ENCODE data around the gene SH3BP5.
A peak's percentile ranks its signal among the peaks of the same experiment; 100 is the strongest.

The SH3BP5 gene

DNA sequence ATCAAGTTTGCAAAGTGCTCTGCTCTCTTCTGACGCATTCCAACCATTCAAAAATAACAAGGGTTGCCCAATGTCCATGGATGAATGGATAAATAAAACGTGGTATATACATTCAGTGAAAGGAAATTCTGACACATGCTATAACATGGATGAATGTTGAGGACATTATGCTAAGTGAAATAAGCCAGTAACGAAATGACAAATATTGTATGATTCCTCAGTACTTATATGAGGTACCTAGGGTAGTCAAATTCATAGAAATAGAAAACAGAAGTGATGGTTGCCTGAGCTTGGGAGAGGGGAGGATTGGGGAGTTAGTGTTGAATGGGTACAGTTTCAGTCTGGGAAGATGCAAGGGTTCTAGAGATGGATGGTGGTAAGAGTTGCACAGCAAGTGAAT, 33.9 kb downstream of the SH3BP5 start:
- DNase-seq (ENCODE audit: low read depth in 2 of 2): no peak

DNA sequence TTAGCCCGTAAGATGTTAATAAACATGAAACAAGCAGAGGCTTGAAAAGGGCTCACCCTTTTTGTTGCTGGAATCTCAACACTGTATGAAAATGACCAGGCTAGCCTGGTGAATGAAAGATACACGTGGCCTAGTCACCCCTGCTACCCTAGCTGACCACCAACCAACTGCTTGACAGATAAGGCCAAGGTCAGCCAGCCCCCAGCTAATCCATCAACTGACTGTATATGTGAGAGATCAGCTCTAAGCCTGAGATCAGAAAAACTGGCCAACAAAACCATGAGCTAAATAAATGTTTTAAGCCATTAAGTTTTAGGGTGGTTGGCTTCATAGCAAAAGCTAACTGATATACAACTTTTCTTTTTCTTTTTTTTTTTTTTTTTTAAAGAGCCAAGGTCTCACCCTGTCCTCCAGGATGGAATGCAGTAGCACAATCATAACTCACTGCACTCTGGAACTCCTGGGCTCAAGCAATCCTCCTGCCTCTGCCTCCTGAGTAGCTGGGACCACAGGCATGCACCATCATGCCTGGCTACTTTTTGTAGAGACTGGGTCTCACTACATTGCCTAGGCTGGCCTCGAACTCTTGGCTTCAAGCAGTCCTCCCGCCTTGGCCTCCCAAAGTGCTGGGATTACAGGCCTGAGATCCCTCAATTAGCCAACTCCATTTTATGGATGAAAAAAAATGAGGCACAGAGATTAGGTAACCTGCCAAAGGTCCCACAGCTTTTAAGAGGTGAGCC, 34.6 kb downstream of the SH3BP5 start:
- no peak for DNase-seq (ENCODE audit: low read depth in 2 of 2)

DNA sequence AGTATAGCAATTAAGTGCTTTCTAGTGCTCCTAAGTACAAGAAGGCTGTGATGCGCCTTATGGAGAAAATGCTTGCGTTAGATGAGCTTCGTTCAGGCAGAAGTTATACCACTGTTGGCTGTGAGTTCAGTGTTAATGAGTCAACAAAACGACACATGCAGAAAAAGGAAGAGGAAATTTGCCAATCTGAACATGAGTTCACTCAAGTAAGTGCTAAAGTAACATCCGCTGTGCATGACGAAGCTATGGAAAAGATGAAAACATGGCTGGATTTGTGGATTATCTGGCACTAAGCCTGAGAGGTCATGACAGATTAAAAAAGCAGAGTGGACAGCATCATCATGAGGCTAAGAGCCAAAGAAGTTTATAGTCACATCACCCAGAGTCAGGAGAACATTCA, 36.9 kb downstream of the SH3BP5 start:
- DNase-seq (ENCODE audit: low read depth in 2 of 2): no peak

DNA sequence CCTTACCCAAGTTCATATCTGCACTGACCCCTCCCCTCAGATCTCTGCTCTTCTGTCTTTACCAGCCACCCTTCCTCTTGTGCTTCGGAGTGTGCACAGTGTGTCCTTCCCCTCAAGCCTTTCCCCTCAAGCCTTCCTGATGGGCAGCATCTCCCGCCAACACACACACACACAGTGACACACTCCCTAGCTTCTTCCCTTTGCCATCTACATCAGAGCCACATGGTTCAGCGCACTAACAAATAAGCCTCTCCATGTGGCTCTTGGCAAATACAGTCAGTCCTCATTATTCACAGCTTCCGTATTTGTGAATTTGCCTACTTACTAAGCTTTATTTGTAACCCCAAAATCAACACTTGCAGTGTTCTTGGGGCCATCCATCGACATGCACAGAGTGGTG, 37.5 kb downstream of the SH3BP5 start:
- no peak for DNase-seq (ENCODE audit: low read depth in 2 of 2)

DNA sequence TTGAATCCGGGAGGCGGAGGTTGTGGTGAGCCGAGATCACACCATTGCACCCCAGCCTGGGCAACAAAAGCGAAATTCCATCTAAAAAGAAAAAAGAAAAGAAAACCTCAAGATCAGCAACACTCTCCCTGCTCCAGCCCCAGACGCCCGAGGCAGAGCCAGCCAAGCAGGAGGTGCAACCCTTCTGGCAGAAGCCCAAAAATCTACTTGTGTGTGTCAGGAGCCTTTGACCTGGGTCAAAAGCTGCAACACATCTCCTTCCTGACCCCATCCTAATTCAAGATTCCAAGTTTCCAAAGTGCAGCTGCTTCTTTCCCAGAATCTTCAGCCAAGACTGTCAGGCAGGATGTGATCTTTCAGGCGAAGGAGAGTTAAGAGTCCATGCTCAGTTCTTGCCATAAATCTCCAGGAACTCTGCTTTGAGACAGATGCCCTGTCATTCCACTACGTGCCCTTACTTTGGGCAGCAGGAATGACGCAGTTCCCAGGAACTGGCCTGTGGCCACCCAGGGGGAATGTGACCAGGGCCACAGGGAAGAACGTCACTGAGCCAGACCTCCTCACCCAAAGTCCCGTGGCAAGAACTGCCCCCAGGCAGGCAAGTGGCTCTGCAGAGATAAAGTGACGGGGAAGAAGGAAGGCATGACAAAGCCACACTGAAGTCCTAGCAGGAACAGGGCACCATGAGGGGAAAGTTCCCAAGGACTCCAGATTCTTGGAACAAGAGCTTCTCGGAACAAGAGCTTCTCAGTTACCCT, 39.4 kb downstream of the SH3BP5 start:
- no peak for DNase-seq (ENCODE audit: low read depth in 2 of 2)

DNA sequence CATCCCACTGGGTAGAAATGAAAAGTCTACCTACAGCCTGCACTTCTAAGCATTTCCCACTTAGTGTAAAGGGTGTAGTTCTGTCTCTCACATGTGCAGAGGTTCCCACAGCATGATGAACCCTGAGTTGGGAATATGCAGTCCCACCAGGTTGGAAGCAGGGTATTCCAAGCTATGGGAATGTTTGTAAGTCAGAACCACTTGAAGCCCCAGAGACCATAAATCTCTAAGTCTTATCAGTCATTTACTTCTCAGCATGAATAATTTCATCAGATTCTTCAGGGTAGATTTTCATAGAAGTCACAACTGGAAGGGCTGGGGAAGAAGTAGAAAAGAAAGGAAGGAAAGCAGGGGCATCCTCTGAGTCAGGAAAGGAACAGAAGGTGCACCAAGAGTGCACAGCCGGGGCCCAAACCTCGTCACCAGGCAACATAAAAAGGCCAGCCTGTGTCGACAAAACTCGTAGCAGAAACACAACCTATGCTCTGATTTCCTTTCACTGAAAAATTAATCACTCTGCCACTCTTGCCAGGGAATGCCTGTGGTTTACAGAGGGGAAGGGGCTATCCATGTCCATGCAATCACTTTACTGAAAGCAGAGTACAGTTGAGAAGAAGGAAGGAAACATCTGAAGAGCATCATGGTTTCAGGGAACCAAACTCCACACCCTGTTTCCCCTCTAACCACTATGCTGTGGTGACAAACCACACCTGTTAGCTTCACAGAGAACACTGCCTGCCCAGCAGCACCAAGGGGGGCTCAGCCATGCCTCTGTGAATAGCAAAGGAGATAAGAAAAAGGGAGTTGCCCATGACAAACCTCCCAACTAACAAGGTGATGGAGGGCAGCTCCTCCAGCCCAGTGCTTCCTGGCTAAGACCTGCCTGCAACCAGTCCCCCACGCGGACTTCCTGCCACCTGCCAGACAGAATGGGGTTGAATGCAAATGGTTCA, 40.5 kb downstream of the SH3BP5 start:
- peak; percentile 58 to 62 for DNase-seq (ENCODE audit: low read depth in 2 of 2)

DNA sequence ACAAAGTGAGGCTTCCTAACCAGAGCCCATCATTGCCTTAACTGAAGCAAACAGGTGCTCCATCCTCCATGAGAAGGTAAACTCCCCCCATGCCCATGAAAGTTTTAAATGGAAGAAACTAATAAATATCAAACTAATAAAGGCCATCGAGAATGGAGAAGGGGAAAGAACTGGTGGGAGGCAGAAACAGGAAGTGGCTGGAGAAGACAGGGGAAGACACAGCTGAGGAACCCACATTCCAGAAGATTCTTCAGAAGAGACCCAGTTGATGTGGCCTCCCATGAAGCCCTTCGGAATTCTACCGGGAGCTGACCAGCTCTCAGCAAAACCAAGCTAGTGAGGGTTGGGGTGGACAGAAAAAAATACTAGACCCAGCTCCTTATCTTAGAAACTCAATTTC, 41.6 kb downstream of the SH3BP5 start:
- no peak for DNase-seq (ENCODE audit: low read depth in 2 of 2)

DNA sequence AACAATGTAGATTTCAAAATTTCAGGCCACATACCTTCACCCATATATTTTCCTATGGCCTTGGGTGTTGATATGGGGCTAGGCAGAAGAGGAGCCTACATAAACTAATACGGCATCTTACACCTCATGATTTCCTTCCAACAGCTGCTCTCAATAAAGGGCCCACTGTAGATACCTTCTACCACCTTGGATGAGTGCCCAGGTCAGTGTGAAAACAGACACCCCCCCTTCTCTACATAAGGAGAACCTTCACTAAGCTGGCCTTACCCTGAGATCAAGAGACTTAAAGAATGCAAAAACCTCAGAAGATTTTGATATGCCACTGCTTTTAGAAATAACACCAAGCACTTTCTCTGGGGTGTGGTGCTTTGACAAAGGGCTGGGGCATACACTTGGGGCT, 42.7 kb downstream of the SH3BP5 start:
- DNase-seq (ENCODE audit: low read depth in 2 of 2): no peak

DNA sequence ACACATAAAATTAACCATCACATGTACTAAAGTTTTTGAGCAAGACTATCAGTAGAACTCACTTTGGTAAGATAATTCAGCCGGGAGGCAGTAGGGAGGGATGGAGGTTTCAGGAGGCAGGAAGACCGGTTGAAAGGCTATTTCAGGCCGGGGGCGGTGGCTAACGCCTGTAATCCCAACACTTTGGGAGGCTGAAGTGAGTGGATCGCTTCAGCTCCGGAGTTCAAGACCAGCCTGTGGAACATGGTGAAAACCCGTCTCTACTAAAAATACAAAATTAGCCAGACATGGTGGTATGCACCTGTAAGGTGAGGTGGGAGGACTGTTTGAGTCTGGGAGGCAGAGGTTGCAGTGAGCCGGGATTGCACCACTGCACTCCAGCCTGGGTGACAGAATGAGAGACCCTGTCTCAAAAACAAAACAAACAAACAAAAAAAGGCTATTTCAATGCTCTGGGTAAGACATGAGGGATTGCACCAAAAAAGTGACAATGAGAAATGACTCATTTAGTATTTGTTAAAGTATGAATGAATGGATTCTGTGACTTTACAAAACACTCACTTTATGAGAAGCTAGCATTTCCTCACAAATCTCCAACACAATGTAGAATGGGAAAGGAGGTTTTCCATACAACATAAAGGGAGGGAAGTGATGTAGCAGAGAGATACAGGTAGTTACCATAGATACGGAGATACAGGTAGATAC, 43.9 kb downstream of the SH3BP5 start:
- no peak for DNase-seq (ENCODE audit: low read depth in 2 of 2)

DNA sequence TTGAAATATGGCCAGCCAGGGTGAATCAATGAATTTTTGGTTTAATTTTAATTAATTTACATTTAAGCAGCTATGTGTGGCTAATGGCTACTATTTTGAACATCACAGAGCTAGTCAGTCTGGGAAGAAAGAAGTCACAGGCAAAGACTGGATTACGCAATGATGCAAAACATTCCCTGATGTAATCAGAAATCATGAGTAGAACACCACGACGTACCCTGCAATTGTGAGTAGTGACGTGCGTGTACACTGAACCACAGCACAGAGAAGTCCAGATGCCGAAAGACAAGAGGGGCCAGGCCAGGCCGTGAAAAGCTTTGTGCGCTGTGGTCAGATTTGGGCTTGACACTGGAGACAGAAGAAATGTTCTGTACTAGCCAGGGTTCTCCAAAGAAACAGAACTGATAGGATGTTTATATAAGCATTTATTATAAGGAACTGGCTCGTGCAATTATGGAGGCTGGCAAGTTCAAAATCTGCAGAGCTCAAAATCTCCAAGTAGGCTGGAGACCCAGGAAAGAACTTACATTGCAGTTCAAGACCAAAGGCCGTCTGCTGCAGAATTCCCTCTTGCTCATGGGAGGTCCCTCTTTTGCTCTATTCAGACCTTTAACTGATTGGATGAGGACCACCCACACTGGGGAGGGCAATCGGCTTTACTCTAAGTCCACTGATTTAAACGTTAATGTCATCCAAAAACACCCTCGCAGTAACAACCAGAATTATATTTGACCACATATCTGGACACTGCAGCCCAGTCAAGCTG, 44.6 kb downstream of the SH3BP5 start:
- no peak for DNase-seq (ENCODE audit: low read depth in 2 of 2)

DNA sequence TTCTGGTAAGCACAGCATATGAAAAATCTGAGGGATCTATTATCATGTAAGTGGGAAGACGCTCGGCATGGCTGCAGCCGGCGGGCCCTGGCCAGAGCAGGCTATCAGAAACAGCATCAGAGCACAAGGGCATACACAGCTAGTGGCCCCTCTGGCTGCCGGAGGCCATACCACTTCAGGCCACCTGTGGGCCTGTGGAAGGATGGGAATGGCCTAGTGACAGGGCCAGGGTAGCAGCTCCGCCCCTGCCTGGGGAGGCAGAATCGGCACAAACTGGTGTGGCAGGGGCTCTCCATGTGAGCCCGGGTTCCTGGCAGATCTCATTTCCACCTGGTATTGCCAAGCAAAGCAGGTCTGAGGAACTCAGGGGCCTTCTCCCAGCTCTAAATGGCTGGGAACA, 46.4 kb downstream of the SH3BP5 start:
- DNase-seq (ENCODE audit: low read depth in 2 of 2): no peak

DNA sequence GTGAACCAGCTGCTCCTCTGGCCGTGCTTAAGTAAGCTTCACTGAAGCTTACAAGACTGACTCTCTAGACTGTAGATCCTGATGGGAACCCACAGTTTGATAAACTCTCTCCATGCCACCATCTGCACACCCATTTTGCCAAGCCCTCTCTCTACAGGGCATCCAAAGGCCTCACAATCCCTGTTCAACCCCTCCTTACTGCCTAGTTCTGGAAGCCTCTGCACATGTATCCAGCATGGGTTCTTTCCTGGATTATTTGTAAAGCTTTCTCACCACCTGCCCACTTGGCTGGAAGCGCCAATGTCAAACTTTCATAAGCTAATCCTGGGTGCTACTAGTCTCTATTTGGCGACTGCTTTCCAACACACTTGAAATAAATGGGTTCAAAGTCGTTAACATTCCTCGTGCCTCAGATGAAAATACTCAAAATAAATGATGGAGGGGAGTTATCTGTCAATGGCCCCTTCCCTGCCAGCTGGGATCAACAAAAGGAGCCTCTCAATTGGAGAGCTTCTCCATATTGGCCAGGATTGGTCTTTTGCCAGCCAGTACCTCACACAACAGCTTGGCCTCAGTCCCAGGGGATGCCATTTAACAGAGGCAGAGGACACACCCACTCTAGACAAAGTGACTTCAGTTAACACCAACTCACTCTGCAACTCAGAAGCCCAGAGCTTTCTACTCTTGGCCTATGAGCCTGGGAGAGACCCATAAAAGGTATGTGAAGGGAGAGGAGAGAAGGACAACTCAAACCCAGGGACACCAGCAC, 48.1 kb downstream of the SH3BP5 start:
- no peak for DNase-seq (ENCODE audit: low read depth in 2 of 2)

DNA sequence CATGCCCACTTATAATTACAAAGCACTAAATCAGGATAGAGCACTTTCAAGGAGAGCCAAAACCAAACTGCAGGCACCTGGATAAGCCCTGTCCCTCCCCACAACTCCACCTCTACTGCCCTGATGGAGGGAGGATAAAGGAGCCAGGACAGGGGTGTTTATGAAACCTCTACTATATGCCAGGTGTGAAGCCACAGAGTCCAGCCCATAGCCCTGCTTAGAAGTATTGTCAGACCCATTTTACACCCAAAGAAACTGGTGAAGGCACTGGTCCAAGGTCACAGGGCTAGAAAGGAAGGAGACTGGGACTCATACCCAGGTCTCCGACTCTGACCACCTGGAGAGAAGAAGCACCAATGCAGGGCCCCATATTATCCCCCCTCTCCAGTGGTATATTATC, 48.7 kb downstream of the SH3BP5 start:
- DNase-seq (ENCODE audit: low read depth in 2 of 2): no peak

DNA sequence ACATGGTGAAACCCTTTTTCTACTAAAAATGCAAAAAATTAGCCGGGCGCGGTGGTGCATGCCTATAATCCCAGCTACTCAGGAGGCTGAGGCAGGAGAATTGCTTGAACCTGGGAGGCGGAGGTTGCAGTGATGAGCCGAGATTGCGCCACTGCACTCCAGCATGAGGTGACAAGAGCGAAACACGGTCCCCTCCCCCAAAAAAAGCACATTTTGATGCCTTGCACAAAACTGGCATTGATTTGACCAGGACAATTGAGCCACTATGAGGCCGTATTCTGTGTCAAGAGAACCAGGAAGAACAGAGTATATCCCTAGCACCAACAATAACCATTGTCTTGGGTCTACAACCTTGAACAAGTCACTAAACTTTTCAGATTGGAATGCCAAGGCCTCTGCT, 50.6 kb downstream of the SH3BP5 start:
- DNase-seq (ENCODE audit: low read depth in 2 of 2): no peak

DNA sequence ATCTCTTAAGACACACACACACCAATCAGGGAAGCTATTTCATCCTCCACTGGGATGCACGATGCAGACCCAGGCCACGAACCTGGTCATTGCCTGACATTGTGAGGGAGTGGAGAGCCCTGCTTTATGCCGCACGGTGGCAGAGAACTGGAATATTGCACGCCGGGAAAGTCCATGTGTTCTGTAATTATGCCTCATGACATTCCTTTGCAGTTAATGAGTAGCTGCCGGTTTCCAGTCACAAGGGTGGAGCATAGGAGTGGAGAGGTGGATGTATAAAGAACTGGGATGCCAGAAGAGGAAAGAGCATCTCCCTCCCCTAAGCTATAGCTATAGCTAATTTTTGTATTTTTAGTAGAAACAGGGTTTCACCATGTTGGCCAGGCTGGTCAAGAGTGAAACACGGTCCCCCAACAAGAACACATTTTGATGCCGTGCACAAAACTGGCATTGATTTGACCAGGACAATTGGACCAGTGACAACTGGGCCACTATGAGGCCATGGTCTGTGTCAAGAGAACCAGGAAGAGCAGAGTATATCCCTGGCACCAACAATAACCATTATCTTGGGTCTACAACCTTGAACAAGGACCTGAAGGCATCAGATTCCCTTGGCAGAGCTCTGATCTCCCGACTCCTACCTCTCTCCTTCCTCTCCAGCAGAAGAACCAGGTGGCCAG, 51.4 kb downstream of the SH3BP5 start:
- DNase-seq (ENCODE audit: low read depth in 2 of 2): no peak

DNA sequence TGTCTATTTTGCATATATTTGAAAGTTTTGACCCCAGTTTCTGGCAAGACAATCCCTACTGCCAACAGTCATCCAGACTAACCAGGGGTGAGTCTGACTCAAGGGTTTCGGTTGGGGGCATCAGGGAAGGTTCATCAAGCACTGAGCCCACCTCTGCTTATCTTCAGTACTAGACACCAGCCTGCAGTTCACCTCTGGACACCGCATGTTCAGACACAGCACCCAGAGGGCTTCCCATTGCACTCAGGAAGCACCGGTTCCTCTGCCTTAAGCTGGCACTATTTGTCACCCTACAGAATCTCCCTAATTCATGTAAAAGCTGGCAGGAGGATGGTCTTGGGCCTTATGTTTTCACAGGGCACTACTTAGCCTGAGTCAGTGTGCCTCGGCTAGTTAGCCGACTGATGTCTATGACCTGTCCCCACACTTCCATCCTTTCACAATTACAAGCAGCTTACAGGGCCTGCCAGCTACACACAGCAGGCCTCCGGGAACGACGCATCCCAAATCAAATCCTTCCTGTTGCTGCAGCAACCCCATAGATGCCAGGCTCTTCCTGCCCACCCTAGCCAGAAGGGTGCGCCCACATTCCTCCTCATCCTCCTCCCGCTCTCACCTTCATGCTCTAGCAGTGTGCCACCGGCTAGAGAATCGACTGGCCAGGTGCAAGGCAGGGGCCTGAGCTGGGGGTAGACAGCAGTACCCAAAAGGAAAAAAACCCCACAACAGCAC, 52.5 kb downstream of the SH3BP5 start:
- DNase-seq (ENCODE audit: low read depth in 2 of 2): no peak

DNA sequence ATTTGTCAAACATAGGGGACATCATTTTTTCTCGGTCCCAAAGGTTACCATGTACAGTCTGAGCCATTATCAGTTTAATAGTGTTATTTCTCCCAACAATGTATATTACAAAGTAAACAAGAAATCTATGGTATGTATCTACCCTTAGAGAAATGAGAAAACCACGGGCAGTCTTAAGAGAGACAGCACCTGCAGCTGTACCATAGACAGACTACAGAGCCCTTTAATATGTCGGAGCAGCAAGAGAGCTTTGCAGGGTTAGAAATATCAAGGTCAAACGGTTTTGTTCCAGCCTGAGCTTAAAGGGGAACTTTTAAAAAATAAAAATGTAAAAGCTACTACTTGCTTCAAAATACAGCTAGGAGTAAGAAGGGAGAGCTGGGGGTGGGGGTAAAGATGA, 53.2 kb downstream of the SH3BP5 start:
- no peak for DNase-seq (ENCODE audit: low read depth in 2 of 2)

DNA sequence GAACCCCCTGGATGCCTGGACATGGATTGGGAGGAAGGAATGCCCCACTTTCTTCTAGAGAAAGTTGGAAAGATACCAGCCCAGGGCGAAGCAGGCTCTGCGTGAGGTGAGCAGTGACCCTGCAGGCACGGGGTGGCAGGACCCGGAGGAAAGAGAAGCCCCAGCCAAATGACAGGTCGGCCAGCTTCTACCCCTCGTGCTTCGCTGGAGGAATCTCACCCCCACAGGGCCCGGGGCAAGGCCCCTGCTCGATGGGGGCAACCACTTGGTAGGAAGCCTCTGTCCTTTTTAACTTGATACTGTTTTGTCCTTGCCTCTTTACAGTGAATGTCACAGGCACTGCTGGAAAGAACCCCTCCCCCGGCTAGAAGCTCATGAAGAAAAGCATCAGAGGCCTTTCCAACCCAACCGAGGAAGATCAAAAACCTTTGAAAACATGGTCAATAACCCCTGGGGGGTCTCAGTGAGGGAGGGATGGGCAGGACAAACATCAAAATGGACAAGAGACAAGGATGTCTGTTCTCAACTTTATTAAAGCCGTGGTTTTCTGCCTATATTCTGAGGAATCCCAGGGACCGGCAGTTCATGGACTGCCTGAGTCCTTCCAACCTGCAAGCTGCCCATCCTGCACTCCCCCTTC, 54.4 kb downstream of the SH3BP5 start:
- no peak for DNase-seq (ENCODE audit: low read depth in 2 of 2)

Measured in stimulated activated CD8-positive, alpha-beta memory T cell treated with anti-CD3 and anti-CD28 coated beads, Interleukin-15, amount 100 ng/mL, for 48 hours (primary cell).